ENCODE measurements around the gene CHIC2. TPM values are rescaled to one million over a fixed set of nuclear protein-coding genes. Genes with fewer than 3 reads are reported as not detected.

The CHIC2 gene
- total RNA-seq, 1 donor from 2014 or later: 43.7 TPM

- DNase-seq (ENCODE audit: low read depth): no peak
Observed at GRCh38 chr4:54011201-54011600, 53.2 kb downstream of the CHIC2 start.

DNA sequence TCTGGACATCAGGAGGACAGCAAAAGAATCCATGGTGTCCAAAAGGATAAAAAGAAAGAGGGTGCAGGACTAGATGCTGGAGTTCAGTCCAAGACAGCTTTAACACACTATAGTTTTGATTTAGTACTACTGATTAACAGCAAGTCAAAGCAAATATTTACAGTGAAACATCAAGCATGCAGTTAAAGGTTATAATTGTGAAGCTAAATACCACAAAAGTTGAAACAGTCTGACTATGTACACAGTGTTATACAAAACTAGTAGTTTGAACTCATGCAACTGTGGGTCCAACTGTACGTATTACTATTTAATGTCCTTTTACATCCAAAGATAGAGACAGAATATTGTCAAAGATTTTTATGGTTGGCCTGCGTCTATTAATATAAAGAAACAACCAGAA lies 57.6 kb downstream of the CHIC2 start:
- DNase-seq (ENCODE audit: low read depth): no peak

DNA sequence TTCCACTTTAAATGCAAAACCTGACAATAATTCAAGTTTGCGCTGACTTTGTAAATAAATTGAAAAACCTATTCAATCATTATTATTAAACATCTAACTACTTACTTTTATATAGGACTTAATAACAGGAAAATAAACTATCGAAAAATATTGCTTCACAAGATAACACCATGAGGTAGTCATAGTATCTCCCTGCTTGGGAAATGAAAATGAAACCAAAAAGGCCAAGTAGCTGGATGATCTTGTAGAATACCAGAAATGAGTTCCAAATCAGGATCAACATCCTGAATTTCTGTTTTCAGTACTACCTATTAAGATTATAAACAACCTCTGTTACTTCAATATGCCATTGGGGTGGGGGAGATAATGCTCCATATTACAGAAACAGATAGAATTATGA lies 58.9 kb downstream of the CHIC2 start:
- DNase-seq (ENCODE audit: low read depth): peak; percentile 26

- DNase-seq (ENCODE audit: low read depth): no peak
Observed at GRCh38 chr4:54004463-54004862, 59.9 kb downstream of the CHIC2 start.

DNA sequence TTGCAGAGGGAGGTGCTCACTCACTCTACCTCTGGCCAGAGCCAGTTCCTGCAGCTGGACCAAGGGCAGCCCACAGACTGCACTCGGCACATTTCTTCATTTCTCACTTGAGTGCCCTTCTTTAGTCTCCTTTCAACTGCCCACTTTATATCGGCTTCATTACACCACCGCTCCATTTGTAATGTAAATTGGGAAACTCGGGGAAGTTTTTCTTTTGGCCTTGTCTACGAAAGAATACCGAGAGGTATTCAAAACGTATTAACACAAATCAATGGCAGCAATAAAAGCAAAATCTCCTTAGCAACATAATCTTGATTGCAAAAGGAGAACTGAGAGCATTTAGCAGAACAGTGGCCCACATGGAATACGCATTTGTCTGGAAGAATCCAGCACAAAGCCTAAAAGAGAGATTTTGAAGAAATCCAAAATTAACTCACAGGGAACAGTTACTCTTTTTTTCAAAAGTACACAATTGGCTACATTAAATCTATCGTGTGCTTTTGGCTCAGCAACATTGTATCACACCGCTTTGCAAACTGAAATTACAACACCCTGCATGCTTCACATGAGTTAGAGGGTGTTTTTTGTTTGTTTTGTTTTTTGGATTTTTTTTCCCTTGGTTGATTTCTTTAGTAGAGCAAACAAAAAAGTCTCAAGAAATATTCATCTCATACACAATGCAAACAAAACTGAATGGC lies 62.6 kb downstream of the CHIC2 start:
- DNase-seq (ENCODE audit: low read depth): no peak

DNA sequence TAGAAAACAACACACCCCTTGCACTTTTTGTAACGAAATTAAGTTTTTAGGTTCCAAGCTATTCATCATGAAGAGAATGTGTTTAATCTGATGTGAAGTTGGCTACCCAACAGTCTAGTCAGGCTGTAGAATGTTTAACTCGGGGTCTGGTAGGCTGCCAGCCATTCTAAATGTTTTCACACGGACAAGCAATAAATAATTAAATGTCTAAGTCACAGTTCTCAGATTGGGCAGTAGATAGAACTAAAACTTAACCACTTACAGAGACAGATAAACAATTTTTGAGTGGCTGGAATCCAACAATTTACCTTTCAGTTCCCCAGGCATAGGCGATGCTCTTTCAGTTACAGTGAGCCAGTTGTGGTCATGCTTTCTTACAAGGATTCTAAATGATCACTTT lies 66.5 kb downstream of the CHIC2 start:
- no peak for DNase-seq (ENCODE audit: low read depth)

DNA sequence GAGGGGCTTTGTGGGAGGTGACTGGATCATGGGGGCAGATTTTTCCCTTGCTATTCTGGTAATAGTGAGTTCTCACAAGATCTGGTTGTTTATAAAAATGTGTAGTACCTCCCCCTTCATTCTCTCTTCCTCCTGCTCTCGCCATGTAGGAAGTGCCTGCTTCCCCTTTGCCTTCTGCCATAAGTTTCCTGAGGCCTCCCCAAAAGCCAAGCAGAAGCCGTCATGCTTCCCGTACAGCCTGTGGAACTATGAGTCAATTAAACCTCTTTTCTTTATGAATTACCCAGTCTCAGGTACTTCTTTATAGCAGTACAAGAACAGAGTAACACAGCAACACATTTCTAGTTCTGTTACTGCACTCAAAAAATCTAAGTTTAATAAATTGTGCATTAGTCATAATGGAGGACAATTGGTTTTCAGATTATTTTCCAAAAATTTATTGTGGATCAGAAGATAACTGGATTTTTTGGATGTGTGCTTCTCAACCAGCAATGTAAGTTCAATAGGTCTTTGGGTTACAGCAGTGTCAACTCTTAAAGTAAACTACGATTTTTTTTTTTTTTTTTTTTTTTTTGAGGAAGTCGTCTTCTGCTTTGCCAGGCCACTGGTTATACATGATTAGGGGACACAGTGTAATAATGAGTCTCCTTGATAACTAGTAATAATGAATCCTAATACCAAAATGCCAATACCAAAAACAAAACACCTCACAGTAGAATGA lies 69.9 kb downstream of the CHIC2 start:
- DNase-seq (ENCODE audit: low read depth): no peak

GRCh38 chr4:53992785-53993184 lies 71.6 kb downstream of the CHIC2 start:
- no peak for DNase-seq (ENCODE audit: low read depth)

- no peak for DNase-seq (ENCODE audit: low read depth)
Observed at GRCh38 chr4:53991821-53992220, 72.6 kb downstream of the CHIC2 start.

DNA sequence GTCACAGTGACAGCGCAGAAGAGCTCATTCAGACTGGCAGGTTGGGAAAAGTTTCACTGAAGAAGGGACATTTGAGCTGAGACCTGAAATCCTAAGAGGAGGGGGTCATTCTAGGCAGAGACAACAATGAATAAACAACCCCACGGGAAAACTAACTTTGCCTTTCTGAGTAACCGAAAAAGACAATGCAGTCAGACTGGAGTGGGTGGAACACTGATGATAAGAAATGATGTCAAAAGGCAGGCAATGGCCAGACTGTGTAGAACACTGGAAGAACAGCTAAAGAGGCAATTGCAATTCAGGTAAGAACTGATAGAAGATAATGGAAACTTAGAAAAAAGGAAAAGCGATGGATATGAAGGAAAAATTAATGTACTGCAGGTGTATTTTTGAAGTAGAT lies 73.8 kb downstream of the CHIC2 start:
- no peak for DNase-seq (ENCODE audit: low read depth)

- peak; percentile 47 for DNase-seq (ENCODE audit: low read depth)
Observed at GRCh38 chr4:53987761-53988171, 76.6 kb downstream of the CHIC2 start.

DNA sequence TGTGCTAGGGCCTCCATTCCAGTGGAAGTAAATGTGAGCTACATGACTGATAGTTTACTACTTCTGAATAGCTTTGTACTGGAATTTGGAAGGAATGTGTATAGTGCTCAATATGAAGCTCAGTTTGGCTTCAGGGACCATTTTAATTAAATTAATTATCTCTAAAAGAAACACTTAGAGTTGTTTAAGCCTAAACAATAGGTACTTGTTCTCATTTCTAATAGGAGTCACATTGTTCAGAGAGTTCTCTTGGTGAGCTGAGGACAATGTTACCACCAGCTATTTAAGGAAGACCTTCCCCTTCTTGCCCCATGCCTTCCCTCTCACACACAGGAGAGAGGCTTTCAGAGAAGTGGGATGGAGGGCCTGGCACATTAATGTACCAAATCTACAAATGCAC lies 78.3 kb downstream of the CHIC2 start:
- no peak for DNase-seq (ENCODE audit: low read depth)

DNA sequence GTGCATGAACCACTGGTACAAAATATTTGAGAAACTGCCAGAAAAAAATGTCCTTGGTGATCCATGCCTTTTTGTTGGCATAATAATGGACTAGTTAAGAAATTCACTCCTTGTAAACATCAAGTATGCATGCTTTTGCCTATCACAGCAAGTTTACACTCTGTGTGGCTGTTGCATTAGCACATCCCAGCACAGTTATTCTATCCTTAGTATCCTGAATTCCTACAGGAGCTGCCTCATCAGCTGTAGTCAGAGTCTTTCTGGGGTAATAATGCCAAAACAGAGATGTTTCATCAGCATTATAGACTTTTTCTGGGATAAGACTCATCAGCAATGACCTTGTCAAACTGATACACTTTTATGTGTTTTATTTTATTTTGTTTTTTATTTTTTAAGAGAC lies 82.8 kb downstream of the CHIC2 start:
- DNase-seq (ENCODE audit: low read depth): no peak

DNA sequence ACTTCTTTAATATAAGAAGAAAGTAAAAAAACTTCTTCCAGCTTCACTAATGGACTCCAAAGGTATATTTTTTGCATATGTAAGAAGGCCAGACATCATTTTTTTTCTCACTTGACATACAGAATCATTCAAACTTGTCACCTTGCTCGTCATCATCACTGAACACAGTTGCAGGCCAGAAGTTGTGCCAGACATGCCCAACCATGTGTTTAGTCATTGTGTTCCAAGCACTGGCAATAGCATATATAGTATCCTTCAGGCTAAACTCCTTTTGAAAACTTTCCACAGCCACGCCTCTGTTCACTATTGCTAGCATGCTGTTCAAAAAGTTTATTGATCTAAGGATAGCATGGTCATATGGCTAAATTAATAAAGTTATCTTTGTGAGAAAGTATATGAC lies 83.3 kb downstream of the CHIC2 start:
- no peak for DNase-seq (ENCODE audit: low read depth)

GRCh38 chr4:53974561-53974960 lies 89.8 kb downstream of the CHIC2 start:
- DNase-seq (ENCODE audit: low read depth): no peak

DNA sequence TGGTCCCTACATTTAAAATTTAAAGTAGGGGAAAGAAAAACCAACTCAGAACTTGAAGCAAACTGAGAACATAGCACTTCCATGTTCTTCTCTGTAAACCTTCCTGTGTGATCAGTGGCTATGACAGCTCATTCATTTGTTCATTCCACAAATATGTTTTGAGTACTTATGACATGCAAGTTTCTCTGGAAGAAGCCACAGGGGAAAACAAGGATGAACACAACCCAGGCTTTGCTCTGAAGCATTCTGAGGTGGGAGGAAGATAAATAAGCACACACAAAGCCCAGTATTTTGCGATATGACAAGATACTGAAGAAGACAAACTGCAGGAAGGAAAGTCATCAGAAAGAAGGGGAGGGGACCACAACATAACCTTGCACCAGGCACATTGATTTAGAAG lies 96.4 kb downstream of the CHIC2 start:
- no peak for DNase-seq (ENCODE audit: low read depth)

GRCh38 chr4:53963781-53964180 lies 100.6 kb downstream of the CHIC2 start:
- DNase-seq (ENCODE audit: low read depth): peak; percentile 39

DNA sequence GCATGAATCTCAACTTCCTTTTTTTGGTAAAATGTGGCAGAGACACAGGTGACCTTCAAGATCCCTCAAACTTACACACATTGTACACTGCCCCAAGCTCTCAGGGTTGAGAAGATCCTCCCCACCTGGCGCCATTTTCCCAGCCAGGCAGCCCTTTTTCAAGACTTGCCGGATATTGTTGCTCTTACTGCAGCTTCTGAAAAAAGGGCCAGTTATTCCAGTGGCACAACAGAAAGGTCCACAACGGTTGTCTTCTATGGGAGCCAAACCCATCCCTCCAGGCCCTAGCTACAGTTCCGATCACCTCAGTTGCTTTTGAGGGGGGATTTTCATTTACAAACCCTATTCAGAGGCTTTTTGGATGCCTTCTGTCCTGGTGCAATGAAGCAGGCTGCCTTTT lies 101.1 kb downstream of the CHIC2 start:
- DNase-seq (ENCODE audit: low read depth): no peak

DNA sequence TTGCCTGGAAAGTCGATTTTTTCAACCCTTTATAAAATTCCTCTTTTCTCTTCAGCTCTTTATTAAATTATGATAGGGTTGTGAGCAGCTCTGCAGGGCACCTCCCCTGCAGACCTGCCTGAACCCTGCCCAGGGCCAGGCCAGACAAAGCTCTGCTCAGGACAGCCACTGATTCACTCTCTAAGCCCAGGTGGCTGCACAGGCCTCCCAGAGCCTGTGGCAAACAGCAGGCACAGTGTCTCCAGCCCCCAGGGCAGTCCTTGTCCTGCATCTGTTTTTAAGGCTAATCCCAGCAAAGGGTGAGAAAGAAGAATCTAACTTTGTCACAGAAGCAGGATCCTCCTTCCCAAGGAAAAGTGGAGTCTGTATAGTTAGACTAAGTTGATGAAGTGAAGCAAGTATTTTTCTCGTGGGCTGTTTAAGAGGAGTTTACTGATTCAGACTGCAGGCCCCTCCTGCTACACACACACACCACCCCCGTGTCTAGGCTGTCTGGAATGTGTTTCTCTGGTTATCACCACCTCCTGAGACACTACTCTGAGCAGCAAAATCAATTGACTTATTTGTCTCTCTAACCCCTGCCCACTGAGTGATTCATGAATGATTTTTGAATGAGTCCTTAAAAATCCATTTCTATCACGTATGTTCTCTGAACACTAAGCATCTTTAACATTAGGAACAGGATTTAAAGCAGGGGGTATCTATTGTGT lies 101.7 kb downstream of the CHIC2 start:
- peak; percentile 30 for DNase-seq (ENCODE audit: low read depth)

- DNase-seq (ENCODE audit: low read depth): no peak
Observed at GRCh38 chr4:53961351-53961750, 103.1 kb downstream of the CHIC2 start.

DNA sequence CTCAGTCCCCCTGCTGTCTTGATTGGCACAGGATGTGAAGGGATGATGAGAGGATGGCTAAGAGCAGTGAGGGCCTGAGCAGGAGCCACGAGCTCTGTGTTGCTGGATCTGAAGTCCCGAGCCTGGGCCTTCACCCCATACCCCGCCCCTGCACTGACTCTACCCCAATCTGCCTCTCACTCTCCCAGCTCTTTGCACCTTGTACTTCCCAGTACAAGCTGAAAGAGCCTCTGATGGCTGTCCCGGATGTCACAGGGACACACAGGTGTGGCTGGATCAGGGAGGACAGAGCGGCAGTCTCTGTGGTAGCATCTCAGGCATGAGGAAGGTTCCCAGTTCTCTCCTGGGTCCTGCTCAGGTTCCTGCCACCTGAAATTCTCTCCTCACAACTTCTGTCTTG lies 103.6 kb downstream of the CHIC2 start:
- DNase-seq (ENCODE audit: low read depth): no peak

Data from myocyte (in vitro differentiated cells).